ENCODE measurements around the gene PGBD5.

PGBD5 gene

DNA sequence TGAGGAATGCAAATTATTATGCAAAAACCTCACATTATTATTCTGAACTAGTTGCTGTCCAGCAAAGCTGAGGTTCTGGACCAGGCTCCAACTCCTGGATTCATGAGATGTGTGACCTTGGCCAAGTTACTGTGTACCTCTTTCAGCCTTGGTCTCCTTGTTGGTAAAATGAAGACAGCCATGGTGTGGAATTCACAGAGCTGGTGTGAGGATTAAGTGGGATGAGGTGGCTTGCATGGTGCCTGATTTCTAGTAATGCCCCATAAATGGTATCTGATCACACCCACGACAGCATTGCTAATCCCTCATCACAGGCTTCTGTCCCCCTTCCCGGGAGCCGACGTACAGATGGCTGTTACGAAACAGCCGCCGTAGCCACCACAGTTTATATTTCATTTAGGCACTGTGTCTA, 59.6 kb downstream of the PGBD5 start:
- peaks cover 8% of the 10 kb centered on the region for H3K4me1 ChIP-seq
- H3K4me3 ChIP-seq (ENCODE audit: low read depth, low read length), result no peak overlapping the region
- no peaks in the 10 kb centered on the region for H3K9me3 ChIP-seq
- no peak for DNase-seq
- TF ChIP-seq, protein P1, sequence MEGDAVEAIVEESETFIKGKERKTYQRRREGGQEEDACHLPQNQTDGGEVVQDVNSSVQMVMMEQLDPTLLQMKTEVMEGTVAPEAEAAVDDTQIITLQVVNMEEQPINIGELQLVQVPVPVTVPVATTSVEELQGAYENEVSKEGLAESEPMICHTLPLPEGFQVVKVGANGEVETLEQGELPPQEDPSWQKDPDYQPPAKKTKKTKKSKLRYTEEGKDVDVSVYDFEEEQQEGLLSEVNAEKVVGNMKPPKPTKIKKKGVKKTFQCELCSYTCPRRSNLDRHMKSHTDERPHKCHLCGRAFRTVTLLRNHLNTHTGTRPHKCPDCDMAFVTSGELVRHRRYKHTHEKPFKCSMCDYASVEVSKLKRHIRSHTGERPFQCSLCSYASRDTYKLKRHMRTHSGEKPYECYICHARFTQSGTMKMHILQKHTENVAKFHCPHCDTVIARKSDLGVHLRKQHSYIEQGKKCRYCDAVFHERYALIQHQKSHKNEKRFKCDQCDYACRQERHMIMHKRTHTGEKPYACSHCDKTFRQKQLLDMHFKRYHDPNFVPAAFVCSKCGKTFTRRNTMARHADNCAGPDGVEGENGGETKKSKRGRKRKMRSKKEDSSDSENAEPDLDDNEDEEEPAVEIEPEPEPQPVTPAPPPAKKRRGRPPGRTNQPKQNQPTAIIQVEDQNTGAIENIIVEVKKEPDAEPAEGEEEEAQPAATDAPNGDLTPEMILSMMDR (IDR thresholded peaks at IDR 0.05; ENCODE audit: low read depth, low read length), result no peak
- no peaks in the 10 kb centered on the region; the same call in 1 of the 2 replicates for H3K36me3 ChIP-seq
- H3K27me3 ChIP-seq, result no peaks in the 10 kb centered on the region

DNA sequence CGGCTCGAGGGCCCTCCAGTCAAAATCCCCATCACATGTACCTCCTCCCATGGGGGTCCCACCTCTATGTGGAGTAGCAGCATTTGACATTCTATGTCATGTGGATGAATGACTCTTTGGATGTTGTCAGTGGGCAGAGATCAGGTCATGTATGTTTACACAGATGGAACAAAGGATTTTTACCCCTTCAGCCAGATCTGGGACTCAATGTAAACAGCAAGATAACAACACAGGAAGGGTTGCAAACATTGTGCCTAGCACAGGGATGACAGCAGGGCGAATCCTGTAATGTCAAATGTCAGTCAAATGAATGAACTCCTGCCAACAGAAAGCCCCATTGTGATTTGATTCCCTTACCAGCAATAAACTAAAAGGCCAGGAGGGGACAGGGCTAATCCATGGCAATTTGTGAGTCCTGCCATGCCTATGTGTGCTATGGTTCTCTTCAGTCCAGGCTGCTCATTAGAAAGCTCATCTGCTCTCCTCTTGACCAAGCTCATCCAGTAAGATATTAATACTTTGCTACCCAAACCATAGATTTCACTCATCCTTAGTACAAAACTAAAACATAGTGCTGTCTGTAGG, 60.3 kb downstream of the PGBD5 start:
- Histone ChIP-seq H3K27me3 (no peaks in the 10 kb centered on the region), H3K4me3 (ENCODE audit: low read depth, low read length) (no peak overlapping the region), H3K36me3 (no peaks in the 10 kb centered on the region), H3K4me1 (peaks cover 8% of the 10 kb centered on the region), H3K9me3 (no peaks in the 10 kb centered on the region)
- DNase-seq, result no peak
- TF ChIP-seq, protein P1 (IDR thresholded peaks at IDR 0.05; ENCODE audit: low read depth, low read length), result peak; percentile 60

DNA sequence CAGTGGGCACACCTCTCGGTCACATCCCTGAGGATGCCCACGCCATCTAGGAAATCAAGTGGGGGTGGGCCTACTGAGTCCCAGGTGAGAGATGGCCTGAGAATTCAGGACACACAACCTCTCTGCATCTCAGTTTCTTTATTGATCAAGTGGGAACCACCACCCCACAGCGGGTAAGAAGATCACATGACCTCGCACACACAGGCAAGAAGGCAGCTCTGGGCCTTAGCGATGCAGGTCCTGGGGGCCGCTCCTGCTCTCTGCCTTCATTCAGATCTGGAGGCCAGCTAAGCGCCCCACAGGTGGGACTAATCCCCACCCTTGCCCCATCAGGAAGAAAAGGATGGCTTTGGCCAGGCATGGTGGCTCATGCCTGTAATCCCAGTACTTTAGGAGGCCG, 63.2 kb downstream of the PGBD5 start:
- no peak for DNase-seq
- no peaks in the 10 kb centered on the region for H3K36me3 ChIP-seq
- peaks cover 8% of the 10 kb centered on the region for H3K4me1 ChIP-seq
- H3K9me3 ChIP-seq, result no peaks in the 10 kb centered on the region
- no peaks in the 10 kb centered on the region for H3K27me3 ChIP-seq
- no peak overlapping the region for H3K4me3 ChIP-seq (ENCODE audit: low read depth, low read length)
- TF ChIP-seq, protein P1 (IDR thresholded peaks at IDR 0.05; ENCODE audit: low read depth, low read length), result no peak

DNA sequence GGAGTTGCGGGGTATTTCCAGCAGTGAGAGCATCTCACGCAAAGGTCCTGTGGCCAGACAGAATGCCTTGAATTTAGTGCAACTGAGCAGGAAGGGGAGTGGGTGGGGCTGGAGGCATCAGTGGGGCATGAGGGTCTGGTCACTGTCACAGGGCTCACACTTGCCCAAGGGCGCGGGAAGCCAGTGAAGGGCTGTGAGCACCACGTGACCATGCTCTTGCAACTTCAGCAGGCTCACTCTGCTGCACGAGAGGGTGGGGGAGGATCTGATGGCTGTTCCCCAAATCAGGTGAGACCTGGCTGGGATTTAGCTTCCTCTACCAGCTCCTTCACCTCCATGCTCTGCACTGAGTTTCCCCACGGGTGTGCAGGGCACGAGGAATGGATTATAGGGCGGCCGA, 64.2 kb downstream of the PGBD5 start:
- DNase-seq, result peak; percentile 70
- Histone ChIP-seq H3K9me3 (no peaks in the 10 kb centered on the region), H3K36me3 (no peaks in the 10 kb centered on the region), H3K27me3 (no peaks in the 10 kb centered on the region), H3K4me1 (peaks cover 8% of the 10 kb centered on the region), H3K4me3 (ENCODE audit: low read depth, low read length) (no peak overlapping the region)
- TF ChIP-seq, protein P1 (IDR thresholded peaks at IDR 0.05; ENCODE audit: low read depth, low read length), result no peak

DNA sequence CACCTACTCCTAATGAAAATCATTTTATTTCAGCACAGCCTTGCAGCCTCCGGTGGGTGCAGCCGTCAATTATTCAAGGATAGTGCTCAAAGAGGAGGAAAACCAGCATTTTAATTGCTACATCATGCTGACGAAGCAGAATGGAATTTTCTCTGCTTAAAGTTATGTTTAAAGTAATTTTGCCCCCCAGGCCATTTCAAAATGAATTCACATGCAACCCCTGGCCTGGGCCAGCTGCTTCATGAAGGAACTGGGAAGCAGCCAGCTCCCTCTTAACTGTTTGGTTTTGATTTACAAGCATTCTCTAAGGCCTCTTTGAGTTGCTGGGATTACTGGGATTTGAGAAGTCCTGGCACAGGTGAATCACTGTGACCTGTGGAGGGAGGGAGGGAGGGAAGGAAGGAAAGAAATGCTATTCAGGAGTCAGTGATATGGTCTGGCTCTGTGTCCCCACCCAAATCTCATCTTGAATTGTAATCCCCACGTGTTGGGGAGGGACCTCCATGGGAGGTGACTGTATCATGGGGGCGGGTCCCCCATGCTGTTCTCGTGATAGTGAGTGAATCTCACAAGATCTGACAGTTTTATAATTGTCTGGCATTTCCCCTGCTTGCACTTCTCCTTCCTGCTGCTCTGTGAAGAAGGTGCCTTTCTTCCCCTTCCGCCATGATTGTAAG, 66.0 kb downstream of the PGBD5 start:
- Histone ChIP-seq H3K4me3 (ENCODE audit: low read depth, low read length) (no peak overlapping the region), H3K4me1 (peaks cover 8% of the 10 kb centered on the region), H3K9me3 (no peaks in the 10 kb centered on the region), H3K36me3 (no peaks in the 10 kb centered on the region), H3K27me3 (no peaks in the 10 kb centered on the region)
- TF ChIP-seq, protein P1 (IDR thresholded peaks at IDR 0.05; ENCODE audit: low read depth, low read length), result no peak
- no peak for DNase-seq

Data from BE2C (cell line).